ENCODE measurements around the gene LAMA5.

Gene LAMA5

GRCh38 chr20:62372042-62372993 lies 5.2 kb upstream of the LAMA5 start:
- no peak for DNase-seq (ENCODE audit: low read depth, low spot score)

- no peak for DNase-seq (ENCODE audit: low read depth, low spot score)
Measured at GRCh38 chr20:62371588-62372041, 4.5 kb upstream of the LAMA5 start.

DNA sequence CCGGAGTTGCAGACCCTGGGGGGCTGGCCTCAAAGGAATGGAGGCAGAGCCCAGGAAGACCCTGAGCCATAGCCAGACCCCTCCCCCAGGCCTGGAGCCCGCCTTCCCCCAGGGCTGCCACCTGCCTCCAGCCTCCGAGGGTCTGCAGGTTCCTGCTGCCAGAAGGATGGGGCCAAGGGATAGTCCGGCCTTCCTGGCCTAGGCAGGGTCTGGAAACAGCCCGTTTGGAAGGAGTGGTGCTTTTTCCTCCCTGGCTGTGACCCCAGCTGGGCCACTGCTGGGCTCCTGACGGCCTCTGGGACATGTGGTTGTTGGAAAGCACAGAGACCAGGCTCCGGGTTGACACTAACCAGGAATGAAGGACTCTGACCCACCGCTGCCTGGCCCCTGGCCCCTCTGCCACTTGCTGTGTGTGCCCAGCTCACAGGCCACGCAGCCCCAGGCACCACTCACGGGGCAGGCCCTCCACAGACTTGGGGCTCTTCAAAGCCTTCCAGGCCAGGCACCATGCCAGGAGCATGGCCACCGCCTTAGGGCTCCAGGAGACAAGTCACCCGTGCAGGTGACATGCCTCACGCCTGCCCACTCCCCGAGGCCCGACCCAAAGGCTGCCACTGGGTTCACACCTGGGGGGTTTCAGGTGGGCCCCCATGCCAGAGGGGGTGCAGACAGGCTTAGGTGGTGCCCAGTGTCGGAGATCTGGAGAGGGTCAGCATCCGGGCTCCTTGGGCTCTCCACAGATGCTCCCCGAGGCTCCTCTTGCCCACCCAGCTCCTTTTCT lies 3.9 kb upstream of the LAMA5 start:
- DNase-seq (ENCODE audit: low read depth, low spot score), result peak; percentile 26

- DNase-seq (ENCODE audit: low read depth, low spot score), result no peak
Measured at GRCh38 chr20:62370115-62370806, 3.1 kb upstream of the LAMA5 start.

DNA sequence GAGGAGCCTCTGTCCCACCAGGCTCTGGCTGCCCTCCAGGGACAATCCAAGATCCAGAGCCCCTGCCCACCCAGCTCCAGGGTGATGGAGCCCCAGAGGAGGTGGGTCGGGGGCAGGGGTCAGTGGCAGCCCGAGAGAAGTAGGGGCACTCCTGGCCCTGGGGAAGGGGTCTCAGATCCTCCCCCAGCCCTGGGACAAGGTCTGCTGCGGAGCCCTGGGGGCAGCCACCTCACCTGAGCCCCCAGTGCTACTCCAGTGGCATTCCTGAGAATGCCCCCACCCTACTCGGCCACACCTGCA lies 2.7 kb upstream of the LAMA5 start:
- no peak for DNase-seq (ENCODE audit: low read depth, low spot score)

DNA sequence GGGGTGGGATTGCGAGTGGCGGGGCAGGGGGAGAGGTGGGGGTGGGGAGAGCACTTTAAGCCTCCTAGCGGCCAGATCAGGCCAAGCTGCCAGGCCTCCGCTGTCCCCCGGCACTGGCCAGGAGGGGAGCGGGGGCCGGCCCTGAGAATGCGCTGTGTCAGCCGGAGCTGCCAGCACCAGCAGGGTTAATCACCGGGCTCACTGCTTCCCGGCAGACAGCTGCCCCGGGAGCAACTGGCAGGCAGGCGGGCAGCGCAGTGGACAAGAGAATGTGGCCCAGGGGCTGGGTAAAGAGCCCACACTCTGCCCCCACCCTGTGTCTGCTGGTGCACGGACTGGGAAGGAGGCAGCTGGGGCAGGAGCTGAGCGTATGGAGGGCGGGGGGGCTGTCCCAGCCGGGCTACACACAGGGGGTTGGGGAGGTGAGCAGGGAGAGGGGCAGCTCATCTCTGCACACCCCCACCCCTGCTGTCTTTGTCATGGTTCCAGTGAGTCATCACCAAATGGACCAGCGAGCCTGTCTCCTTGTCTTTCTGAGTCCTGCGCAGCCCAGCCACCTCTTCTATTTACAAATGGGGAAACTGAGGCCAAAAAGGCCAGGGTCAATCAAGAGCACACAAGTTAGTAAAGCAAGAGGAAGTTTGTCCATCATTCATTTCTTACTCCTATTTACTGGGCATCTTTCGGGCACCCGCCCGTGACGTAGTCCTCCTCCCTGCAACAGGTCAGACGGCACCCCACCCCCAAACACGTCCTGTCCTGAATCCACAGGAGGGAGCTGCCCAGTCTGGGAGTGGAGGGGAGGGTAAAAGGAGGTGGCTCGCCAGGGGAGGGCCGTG lies 2.1 kb upstream of the LAMA5 start:
- DNase-seq (ENCODE audit: low read depth, low spot score), result peak; percentile 92

GRCh38 chr20:62368392-62368975 lies 1.4 kb upstream of the LAMA5 start:
- no peak for DNase-seq (ENCODE audit: low read depth, low spot score)

DNA sequence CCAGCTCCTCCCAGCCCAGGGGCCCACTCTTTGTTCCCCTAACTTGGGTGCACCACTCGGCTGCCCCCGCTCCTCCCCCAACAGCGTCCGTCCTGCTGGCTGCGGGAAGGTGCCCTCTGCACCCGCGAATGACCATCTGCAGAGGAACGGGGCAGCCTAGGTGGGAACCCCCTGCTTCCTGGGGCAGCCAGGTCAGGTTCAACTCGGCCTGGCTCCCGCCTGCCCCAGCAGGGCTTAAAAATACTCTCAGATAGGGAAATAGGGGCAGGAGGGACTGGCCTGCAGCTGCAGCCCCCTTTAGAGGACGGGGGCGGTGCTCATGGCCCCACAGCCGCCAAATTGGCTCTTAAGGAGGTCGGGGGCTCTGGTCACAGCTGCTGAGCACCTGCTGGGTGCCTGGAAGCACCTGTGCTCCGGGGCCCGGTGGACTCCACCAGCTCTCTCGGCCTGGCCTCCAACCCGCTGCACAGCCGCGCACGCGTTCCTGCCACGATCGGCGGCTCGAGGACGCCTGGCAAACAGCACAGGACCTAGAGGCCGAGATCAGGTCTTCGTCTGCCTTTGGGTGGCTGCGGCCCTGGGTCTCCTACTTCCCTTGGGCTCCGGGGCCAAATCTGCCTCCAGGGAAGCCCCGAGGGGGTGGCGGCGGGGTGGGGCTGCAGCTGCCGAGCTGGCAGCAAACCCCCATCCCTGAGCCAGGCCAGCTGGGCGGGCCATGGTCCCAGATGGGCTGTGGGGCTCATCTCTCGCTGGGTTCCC lies 700 bp upstream of the LAMA5 start:
- DNase-seq (ENCODE audit: low read depth, low spot score), result peak; percentile 74

GRCh38 chr20:62366370-62367135 lies 559 bp downstream of the LAMA5 start:
- DNase-seq (ENCODE audit: low read depth, low spot score), result peak; percentile 91

- DNase-seq (ENCODE audit: low read depth, low spot score), result peak; percentile 94
Measured at GRCh38 chr20:62365814-62366369, 1.2 kb downstream of the LAMA5 start.

DNA sequence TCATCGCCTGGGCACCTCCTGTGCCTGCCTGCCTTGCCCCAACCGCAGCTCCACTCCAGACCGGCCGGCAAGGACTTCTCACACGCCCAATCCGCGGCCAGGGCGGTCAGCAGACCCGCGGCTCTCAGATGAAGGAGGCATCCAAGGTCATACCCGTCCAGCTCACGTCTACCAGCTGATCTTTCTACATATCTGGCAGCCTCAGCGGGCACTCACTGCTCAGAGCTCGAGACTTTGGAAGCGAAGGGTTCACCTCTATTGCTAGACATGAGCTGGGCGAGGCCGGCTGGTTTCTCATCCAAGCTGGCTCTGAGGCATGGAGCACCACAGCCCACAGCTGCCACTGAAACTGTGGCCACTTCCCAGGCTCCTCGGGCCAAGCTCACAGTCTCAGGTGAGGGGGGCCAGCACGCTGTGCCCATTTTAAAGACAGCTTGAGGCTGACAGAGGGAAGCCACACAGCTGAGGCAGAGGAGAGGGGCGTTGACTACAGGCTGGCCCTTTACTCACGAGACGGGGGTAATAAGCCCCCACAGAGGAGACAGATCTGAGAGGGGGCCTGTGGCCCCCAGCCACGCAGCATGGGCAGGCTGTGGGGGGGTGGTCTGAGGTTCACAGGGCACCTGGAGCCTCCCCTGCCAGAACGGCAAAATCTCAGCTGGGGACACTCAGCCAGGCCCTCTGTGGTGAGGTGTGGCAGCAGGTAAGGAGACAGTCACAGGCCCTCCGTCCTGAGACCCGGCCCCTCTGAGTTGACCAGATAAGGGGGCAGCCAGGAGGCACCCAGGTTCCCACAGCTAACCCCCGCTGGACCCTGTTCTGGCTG lies 2.0 kb downstream of the LAMA5 start:
- DNase-seq (ENCODE audit: low read depth, low spot score), result peak; percentile 28

DNA sequence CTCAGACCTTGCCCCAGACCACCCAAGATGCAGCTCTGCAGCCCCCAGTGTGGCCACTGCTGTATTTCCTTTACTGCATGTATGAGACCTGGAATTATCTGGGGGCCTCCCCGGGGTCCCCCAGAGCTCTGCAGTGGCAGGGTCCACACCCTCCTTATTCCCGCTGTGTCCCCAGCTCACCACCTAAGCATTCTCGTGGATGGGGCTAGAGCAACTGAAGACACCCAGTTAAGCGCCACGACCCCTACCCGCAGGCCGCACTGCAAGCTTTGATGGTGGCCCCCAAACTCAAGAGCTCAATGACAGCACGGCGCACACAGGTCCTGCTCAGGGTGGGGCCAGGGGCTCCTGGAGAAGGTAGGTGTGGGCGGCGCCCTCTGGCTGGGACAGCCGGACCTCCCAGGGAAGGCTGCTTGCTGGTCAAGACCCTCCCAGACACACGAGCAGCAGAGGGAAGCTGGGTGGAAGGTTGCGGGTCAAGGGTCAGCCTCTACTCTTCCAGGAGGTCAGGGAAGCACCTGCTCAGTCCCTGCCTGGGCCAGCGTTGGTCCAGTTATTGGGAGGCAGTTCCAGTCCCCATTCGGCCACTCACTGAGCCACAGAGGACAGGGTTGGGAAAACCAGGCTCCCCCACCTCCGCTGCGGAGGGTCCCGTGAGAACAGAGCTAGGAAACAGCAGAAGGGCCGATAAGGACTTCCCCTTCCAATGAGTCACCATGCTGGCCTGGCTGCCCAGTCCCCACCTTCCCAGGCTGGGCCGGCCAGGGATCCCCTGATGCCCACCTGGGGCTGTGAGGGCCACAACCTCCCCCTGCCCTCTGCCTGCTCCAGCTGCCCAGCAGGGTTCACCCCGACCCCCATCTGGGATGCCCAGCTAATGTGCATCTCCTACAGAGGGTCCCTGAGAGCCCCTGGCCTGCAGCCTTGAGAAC lies 2.9 kb downstream of the LAMA5 start:
- DNase-seq (ENCODE audit: low read depth, low spot score), result peak; percentile 65

GRCh38 chr20:62362991-62363919 lies 3.9 kb downstream of the LAMA5 start:
- DNase-seq (ENCODE audit: low read depth, low spot score), result peak; percentile 42

DNA sequence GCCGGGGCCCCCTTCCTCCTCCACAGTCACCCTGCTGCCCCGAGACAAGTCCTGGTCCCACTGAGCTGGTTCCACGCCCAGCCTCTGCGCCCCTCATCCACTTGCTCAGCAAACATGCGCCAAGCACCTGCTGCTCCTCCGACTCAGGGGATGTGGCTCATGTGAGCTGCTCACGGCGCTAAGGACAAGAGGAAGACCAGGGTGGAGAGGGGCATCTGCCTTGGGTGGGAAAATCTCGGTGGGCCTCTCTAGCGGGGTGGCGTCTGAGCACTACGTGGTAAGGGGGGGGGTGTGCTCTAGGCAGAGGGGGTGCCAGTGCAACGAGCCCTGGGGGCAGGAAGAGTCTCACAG lies 4.5 kb downstream of the LAMA5 start:
- no peak for DNase-seq (ENCODE audit: low read depth, low spot score)

DNA sequence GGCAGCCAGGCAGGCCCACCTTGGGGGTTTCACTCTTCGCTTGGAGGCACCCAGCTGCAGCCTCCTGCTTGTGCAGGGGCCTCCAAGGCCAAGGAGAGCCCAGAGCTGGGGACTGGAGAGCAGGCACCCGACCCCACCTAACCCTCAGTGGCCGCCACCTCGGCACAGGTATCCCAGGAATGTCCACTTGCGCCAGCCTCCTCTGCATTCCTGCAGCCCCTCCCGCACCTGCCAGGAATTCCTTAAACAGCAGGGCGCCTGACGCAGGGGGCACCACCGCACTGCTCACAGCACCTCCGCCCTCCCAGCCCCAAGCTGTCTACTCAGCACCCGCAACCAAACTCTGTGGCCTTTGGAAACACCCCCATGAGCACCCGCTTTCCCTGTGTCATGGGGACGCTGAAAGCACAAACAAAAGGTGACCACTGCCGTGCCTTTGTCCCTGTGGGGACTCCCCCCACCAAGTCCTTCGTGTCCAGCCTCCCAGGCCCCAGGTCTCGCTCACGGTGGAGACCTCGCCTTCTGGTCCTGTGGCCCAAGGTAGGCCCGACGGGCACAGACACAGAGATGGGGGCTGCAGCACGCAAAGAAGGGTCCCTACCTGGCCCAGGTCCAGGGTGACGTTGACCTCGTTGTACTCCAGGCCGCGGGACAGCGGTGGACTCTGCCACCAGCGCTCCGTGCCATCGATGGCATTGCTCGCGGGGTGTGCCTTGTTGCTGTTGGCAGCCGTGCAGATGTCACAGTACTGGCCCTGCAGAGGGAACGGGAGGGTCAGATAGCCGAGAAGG lies 5.1 kb downstream of the LAMA5 start:
- DNase-seq (ENCODE audit: low read depth, low spot score), result peak; percentile 95
